GM21786 (cell line): ENCODE measurements around the gene PTPRD.
A peak's percentile ranks its signal among the peaks of the same experiment; 100 is the strongest.
"Not testable (repeated sequence)": the region's sequence is repeated elsewhere in the genome, so short reads cannot be mapped to it uniquely, and the experiment has no call there.

Experiments
- ATAC-seq: cut with Tn5 transposase; IDR thresholded peaks from one replicate; pipeline ENCODE4 v1.9.1; 2021; ENCODE audit not compliant: unreplicated experiment

The PTPRD gene

DNA sequence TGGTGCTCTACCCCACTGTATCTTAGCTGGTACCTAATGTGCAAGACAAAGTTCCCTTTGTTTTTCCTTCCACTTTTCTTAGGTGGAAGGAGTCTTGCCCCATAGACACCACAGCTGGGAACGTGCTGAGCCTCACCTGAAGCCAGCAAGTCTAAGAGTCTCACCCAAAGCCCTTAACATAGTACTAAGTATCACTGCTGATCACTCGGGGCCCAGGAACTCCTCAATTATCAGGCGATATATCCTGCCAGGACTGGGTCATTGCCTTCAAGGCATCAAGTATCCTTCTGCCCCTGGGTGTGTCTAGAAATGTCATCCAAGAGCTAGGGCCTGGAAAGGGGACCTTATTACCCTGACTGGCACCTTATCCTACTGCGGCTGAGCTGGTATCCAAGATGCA, 123.9 kb downstream of the PTPRD start:
- no peak for ATAC-seq

DNA sequence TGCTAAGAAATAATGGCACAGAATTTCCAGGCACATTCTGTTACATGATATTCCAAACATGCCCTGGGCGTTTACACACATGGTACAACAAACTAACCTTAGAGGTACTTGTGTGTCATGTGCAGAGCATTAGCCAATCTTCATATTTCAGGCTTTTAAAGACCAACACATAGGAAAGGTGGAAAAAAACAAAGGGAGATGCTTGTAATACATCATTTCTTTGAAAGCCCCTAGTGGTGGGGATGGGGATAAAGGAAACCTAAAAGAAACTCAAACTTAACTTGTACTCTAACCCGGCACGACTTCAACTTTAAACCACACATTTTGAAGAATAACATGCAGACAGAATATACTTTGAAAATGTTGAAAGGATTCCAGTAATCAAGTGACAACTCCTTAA, 133.6 kb downstream of the PTPRD start:
- no peak for ATAC-seq

DNA sequence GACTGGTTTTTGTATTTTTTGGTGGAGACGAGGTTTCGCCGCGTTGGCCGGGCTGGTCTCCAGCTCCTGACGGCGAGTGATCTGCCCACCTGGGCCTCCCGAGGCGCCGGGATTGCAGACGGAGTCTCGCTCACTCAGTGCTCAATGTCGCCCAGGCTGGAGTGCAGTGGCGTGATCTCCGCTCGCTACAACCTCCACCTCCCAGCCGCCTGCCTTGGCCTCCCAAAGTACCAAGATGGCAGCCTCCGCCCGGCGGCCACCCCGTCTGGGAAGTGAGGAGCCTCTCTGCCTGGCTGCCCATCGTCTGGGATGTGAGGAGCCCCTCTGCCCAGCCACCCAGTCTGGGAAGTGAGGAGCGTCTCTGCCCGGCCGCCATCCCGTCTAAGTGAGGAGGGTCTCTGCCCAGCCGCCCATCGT, 163.6 kb downstream of the PTPRD start:
- not testable (repeated sequence) for ATAC-seq

DNA sequence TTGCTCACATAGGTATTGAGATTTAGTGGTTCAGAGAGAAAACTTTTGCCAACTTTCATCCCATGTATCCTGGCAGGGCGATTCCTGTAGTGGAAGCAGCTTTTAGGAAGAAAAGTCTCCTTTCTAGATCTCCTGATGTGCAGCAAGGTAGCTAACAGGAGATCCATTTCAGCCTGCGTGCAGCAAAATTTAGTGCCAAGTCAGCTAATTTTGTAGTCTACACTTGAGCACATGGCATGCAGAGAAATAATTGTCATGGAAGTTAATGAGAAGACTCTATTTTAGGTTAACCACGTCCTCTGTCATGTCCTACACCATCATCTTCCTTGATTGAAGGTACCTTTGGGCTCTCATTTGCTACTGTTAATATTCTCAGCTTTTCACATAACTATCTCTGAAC, 165.8 kb downstream of the PTPRD start:
- no peak for ATAC-seq

DNA sequence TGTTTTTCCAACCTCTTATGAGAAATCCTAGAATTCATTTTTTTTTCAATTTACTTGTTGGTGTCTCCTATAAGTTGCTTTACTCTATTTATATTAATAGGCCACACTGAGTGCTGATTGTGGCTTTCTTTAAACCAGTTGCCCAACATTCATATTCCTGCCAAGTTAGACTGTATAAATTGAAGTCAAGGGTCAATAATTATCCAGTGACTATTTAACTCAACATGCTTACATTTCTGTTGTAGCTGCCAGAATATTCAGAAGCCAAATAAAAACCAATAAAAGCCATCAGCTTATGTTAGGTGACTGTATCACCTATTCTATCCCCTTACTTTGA, 169.0 kb downstream of the PTPRD start:
- no peak for ATAC-seq

DNA sequence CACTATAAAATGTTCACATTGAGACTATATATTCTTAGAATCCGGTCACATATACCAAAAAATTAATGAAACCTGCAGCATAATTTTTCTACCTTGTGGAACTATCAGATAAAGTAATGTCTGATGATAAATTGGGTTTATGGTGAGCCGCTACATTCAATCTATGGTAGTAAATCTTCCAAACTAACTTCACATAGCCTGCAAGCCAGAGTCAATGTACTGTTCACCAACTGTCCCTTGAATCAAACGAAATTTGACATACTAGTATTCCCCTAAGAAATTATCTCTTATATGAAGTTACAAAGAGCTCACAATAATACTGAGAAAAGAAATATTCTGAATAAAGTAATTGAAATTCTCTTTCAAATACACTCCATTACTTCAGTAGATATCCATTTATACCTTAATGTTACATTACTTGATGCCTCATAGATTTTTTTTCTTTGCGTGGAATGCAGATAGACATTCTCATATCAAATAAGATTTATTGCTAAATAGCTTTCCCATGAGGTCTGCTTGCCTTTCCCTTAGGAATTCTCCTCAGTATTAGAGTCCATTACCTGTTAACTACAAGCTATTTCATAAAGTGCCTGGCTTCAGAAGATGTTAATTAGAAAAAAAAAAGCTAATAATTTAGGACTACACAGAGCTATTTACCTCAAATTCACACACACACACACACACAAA, 169.5 kb downstream of the PTPRD start:
- ATAC-seq: no peak

DNA sequence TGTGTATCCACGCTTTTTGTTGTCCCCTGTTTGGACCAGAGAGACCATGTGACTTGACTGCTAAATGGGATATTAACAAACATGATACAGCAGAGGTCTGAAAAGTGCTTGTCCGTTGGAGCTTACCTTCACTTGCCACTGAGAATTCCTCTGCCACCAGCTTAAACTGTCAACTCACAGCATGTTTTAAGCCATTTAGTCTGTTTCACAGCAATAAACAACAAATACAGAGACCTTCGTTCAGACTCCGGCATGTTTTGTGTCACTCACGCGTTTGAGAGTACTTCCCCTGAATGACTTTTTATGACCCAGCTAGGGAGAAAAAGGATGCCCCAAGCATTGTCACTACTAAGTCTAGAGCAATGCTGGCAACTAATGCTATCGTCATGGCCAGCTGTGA, 173.8 kb downstream of the PTPRD start:
- no peak for ATAC-seq

DNA sequence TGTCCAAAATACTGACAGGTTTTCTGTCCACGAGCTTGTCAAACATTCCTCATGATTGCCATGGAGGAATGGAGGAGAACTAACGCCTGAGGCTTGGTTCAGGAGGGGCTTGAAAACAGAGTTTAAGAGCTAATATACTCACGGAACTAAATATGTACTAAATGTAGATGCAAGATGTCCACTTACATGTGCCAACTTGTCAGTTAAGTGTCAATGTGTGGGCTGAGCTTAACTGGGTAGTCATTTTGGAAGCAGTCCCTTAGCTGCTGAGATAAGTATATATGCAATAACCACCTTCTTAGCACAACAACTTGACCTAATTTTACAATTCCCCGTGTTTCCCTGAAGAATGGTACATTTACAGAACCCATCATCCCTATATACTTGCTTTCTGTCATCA, 176.0 kb downstream of the PTPRD start:
- ATAC-seq: no peak

DNA sequence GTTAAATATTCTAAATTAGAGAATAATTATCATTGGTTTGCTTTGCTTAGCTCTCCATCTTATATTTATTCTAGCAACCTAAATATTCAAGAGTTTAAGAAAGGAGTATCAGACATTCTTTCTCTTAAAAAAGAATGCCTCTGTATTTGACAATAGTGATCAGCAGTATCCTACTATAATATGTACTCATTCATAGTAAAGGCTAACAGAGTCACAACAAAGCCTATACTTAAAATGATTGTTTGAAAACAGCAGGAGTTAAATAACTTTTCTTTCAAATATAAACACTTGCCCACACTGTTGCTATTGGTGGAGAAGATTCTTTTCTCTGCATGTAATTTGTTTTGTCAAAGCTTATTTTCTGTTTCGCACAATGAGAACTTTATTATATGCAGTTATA, 178.4 kb downstream of the PTPRD start:
- ATAC-seq: no peak

DNA sequence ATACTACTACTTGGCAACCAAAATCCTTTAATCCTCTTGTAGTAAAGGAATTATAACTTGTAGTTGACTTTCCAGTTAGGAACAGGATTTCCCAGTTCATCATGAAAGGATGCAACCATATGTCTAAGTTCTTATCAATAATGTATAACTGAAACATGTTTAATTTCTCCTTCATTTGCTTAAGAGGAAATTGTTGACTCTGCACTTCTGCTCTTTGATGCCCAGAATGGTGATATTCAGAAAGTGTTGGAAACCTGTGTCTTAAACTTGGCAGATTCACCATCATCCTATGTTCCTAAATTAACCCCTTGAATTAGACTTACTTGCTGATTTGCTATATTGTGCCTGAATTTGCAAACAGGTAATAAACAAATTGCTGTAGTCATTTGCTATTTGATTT, 201.5 kb downstream of the PTPRD start:
- ATAC-seq: no peak

DNA sequence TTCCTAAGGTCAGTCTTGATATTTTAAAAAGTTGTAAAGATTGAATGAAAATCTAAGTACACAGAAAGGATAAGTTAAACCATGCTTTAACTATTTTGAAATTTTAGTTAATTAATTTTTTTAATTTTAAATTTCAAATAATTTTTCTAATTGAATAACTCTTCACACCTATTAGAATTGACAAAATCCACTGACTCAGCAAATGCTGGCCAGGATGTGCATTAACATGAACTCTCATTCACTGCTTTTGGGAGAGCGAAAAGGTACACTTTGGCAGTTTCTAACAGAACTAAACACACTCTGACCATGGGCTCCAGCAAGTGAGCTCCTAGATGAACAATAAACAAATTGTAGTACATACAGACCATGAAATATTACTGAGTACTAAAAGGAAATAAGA, 209.5 kb downstream of the PTPRD start:
- ATAC-seq: no peak

DNA sequence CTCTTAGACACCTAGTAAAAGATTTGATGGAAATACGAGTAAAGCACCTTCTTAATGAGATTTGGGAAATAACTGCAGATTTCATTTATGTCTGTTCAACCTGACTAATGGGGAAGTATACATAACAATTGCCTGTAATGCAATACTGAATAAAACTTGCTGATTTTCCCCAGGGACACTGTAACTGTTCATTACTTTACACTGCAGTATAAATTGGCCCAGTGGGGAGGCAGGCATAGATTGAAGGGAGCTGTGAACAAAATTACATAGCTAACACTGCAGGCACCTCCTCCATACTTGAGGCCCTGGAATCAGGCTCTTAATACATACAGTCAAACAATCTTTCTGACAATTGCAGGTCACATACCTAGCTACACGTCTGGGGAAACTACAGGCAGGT, 216.2 kb downstream of the PTPRD start:
- ATAC-seq: no peak

DNA sequence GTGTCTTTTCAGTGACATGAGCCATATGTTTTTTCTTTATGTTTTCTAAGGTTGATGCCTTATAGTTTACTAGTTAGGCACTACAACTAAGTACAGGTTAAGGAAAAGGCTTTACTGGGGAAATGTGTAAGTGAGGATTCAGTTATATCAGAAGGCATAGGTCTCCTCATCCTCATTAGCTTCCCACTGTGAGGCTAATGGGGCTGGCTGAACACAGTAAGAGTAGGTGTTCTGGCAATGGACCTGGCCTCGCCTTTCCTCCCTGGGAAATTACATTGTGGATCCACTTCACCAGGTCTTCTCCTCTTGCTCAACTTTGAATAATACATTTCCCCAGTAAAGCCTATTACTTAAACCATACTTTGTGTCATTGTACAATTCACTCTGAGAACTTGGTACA, 225.5 kb downstream of the PTPRD start:
- ATAC-seq: no peak

DNA sequence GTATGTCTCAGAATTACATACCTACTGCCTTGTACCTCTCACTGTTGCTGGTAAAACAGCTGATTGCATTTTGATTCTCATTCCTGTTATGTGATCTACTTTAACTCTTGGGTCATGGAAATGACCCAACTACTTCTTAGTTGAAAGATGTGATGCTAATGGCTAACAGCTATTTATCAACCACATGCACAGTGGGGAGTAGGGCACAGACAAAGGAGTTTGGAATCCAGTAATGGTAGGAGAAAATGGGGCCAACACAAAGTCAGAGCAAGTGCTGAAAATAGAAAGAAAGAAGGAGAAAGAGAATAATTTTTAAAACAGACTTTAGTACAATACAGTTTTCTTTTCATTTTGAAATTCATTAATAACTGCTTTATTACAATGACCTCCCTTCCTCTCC, 241.0 kb downstream of the PTPRD start:
- no peak for ATAC-seq

DNA sequence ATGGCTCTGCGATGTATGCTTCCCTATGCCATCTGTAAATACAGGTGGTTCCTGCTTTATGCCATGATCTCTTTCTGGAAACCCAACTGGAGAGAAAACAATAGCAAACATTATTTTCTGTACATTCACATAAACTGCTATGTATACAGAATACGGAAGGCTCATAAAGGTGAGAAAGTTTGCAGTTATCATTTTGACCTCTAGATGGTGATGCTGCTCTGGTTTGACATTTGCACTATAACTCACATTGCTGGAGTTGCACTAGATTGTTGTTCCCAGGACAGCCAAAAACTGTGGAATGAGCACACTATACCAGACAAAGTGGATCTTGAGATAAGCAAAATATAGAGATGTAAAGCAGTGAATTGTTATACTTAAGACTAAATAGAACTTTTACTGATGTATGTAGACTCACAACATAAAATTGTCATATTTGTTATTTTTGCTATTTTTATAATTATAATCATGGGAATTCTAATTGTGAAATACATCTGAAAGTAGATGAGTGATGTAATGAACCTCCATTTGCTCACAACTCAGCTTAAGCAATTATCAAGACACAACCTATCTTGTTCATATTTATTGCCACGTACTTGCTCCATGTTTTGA, 246.5 kb downstream of the PTPRD start:
- peak; percentile 87 for ATAC-seq

DNA sequence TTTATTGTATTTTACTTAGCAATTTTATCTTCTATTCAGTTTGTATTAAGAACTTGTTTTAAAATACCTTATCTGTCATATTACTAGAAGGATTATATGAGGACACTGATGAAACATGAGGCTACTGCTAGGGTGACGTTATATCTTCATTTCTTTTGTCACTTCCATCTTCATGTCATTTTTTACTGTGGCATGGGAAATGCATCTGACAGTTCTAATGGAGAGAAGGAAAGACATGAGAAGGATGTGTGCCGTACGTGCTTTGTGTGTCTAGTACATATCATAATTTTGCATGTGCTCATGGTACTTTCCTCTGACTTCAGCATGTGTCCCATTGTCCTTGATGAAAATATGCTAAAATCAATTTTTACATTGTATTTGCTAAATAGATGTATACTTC, 258.2 kb downstream of the PTPRD start:
- ATAC-seq: no peak

DNA sequence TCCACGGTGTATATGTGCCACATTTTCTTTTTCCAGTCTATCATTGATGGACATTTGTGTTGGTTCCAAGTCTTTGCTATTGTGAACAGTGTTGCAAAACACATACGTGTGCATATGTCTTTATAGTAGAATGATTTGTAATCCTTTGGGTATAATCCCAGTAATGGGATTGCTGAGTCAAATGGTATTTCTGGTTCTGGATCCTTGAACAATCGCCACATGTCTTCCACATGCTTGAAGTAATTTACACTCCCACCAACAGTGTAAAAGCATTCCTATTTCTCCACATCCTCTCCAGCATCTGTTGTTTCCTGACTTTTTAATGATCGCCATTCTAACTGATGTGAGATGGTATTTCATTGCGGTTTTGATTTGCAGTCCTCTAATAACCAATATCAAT, 267.2 kb downstream of the PTPRD start:
- not testable (repeated sequence) for ATAC-seq

DNA sequence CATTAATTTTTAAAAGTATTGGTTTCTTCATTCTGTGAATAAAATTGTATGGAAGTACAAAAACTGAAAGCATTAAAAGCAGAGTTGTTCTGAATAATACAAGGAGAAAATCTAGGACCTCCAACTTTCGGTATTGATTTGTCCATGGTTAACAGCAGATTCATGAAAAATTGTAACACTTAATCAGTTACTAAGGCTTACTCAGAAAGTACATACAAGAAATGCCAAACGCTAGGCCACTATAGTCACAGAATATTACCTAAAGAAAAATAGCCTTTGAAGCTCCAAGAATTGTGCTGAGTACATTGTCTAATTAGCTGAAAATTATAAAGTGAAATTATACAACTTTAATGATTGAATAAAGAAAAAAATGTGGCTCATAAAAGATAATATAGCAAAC, 271.7 kb downstream of the PTPRD start:
- ATAC-seq: no peak

DNA sequence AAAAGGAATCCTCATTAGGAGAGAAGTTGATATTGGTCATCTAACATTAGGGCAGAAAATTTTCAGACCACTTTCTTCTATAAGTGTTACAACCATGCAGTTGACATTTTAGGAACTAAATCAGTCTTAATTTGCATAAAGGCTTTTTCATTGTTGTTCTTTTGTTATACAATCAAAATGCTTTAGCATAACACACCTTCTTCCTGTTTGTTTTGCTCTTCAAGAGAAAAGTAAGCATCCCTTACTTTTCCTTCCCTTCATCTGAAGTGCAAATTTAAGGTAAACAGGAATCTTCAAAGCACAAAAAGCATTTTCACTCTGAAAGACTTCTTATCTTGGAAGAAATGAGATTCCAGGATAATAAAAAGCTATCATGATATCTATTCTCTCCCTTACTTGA, 273.6 kb downstream of the PTPRD start:
- no peak for ATAC-seq

DNA sequence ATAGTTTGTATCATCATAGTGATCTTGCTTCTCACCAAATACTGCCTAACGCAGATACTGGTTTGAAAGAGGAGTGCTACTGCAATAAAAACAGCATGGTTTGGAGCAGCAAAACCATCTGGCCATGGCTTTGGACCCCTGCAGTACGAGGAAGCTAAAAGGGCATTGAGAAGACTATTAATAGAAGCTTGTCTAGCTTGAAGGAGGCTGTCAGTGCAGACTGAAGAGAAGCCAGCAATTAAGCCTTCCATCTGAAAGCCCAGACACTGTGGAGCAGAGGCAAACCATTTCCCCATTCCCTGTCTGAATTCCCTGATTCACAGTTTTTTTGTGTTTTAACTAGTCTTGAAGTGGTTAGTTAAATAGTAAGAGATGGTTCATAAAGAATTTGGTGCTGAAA, 281.6 kb downstream of the PTPRD start:
- no peak for ATAC-seq

DNA sequence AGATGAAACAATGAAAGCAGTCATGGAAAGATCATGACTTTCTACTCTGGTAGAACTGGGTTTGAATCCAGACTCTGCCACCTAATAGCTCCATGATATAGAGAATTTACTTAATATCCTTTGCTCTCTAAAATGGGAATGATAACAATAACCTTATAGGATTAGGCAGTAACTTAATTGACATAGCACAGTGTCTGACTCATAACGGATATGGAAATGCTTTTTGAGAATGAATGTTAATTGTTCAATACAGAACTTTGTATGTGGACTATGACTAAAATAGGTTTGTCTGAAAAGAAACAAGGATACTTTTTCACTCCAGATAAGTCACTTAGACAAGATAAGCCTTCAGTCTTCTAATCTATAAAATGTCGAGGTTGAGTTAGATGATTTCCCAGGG, 330.7 kb downstream of the PTPRD start:
- no peak for ATAC-seq

DNA sequence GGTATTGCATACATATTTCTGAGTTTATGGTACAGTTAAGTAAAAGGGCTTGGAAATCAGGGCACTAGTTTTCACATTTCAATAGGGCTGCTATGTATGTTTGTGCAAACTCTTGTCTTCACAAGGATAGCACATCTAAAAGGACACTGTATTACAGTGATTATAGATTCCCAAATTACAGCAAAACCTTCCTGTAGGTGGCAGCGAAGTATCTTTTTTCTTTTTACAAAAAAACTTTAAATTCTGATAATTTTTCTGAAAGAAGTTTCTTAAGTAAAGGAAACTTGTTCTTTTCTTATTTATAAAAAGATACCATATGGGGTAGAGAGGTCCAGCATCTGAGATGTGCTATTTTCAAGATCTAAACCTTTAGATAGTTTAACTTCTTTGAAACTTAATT, 337.8 kb downstream of the PTPRD start:
- ATAC-seq: no peak

DNA sequence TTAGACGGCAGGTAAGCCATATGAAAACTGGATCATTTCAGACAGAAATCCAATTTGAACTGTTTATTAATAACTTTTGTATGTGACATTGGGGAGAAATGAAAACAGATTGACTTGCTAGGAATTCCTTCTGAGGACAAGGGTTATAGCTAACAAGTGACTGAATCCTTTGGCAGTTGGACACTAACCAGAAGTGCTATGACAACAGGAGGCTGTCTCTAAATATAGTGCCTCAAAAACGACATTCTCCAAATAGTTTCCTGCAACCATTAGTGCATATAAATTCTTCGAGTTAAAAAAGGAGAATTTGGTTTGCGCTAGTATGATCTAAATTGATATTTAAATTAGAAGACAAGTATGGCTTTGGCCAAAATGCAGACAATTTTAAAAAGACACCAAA, 338.6 kb downstream of the PTPRD start:
- ATAC-seq: no peak
